PC-3 (cell line): ENCODE results near the gene KCND3.

Source experiments
- EZH2phosphoT487 ChIP-seq: fragments of 300-600 bp; sonication (generic); IDR thresholded peaks from 2 replicates; pipeline ENCODE4 v1.6.1; 2018; ENCODE audit warnings: mild to moderate bottlenecking, antibody characterized with exemption, low read length, borderline replicate concordance
- TF ChIP-seq, protein P1 (sequence below): fragments of 300-600 bp; sonication (generic); conservative IDR thresholded peaks from 2 replicates; pipeline ENCODE4 v1.5.1; 2017; ENCODE audit warnings: antibody characterized with exemption, low read depth, mild to moderate bottlenecking, low read length

DNA sequence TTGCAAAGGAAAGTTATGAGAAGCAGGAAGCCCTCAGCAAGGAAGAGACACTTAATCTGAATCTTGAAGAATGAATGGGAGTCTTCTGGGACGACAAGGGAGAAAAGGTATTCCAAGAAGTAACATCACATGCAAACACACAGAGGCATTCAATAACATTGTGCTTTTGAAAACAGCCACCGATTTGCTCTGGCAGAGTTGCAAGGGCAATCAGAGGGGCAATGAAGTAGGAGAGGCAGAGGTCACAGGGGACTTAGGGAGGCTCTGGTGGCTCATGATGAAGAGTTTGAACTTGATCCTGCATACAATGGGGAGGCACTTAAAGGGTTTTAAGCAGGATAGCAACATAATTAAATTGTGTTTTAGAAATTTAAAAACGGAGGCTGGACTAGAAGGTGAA lies 126.1 kb downstream of the KCND3 start:
- TF ChIP-seq, protein P1, sequence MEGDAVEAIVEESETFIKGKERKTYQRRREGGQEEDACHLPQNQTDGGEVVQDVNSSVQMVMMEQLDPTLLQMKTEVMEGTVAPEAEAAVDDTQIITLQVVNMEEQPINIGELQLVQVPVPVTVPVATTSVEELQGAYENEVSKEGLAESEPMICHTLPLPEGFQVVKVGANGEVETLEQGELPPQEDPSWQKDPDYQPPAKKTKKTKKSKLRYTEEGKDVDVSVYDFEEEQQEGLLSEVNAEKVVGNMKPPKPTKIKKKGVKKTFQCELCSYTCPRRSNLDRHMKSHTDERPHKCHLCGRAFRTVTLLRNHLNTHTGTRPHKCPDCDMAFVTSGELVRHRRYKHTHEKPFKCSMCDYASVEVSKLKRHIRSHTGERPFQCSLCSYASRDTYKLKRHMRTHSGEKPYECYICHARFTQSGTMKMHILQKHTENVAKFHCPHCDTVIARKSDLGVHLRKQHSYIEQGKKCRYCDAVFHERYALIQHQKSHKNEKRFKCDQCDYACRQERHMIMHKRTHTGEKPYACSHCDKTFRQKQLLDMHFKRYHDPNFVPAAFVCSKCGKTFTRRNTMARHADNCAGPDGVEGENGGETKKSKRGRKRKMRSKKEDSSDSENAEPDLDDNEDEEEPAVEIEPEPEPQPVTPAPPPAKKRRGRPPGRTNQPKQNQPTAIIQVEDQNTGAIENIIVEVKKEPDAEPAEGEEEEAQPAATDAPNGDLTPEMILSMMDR: no peak
- no peak for TF ChIP-seq EZH2phosphoT487
